CD14-positive monocyte (primary cell): Measurements from ENCODE around the gene PRRC2A. TPM values are rescaled to one million over a fixed set of nuclear protein-coding genes. Genes with fewer than 3 reads are reported as not detected.
A peak's percentile ranks its signal among the peaks of the same experiment; 100 is the strongest.

Experiments used
- DNase-seq, 3 donors: peaks; one replicate each; pipeline ENCODE4 v3.0.0-alpha.2; 2011 to 2022
- H2AFZ ChIP-seq: 2 replicates; pipeline ENCODE4 v1.6.0; 2012; ENCODE audit warnings: mild to moderate bottlenecking, low read depth, low read length, inconsistent platforms; ENCODE audit not compliant: insufficient read depth, poor library complexity, severe bottlenecking
- H3K27ac ChIP-seq, 2 donors: 1 replicate in 1 of 2; 2 replicates in 1 of 2; pipeline ENCODE4 v1.5.1; 2012 to 2013; ENCODE audit warnings: low read length in 2 of 2, control low read depth in 1 of 2, inconsistent platforms in 1 of 2, low read depth in 1 of 2, mild to moderate bottlenecking in 1 of 2
- H3K27me3 ChIP-seq, 2 donors: one replicate each; pipeline versions ENCODE4 v1.6.0 to v1.6.1; 2011 to 2013; ENCODE audit warnings: low read length in 2 of 2; ENCODE audit not compliant: control insufficient read depth in 2 of 2, insufficient read depth in 2 of 2
- H3K36me3 ChIP-seq, 2 donors: replicated peaks in 1 of 2; 1 replicate in 1 of 2; 2 replicates in 1 of 2; pipeline versions ENCODE4 v1.5.1 to v1.6.1; 2012 to 2013; ENCODE audit warnings: low read length in 2 of 2, control low read depth in 1 of 2, inconsistent platforms in 1 of 2, mild to moderate bottlenecking in 1 of 2; ENCODE audit not compliant: insufficient read depth in 2 of 2, control insufficient read depth in 1 of 2
- H3K4me1 ChIP-seq, 2 donors: 1 replicate in 1 of 2; 2 replicates in 1 of 2; pipeline versions ENCODE4 v1.5.1 to v1.6.1; 2012 to 2013; ENCODE audit warnings: low read length in 2 of 2, control low read depth in 1 of 2, inconsistent platforms in 1 of 2, mild to moderate bottlenecking in 1 of 2, moderate library complexity in 1 of 2; ENCODE audit not compliant: insufficient read depth in 2 of 2, control insufficient read depth in 1 of 2
- H3K4me2 ChIP-seq: replicated peaks from 2 replicates; pipeline ENCODE3; 2012; ENCODE audit warnings: low read length, moderate library complexity, mild to moderate bottlenecking; ENCODE audit not compliant: poor library complexity, severe bottlenecking; ENCODE audit errors: extremely low read depth
- H3K4me3 ChIP-seq, 3 experiments: fragments of 200-600 bp in 1 of 3; sonication (generic) in 1 of 3; replicated peaks in 1 of 3; 1 replicate in 2 of 3; 2 replicates in 1 of 3; pipeline ENCODE4 v1.5.1; 2011 to 2013; ENCODE audit warnings: low read length in 3 of 3, mild to moderate bottlenecking in 3 of 3, control low read depth in 2 of 3, low read depth in 2 of 3, inconsistent platforms in 1 of 3, moderate library complexity in 1 of 3
- H3K79me2 ChIP-seq: 2 replicates; pipeline ENCODE4 v1.6.0; 2012; ENCODE audit warnings: mild to moderate bottlenecking, control low read depth, inconsistent platforms, low read length, moderate library complexity; ENCODE audit not compliant: insufficient read depth
- H3K9ac ChIP-seq: 2 replicates; pipeline ENCODE4 v1.6.0; 2017; ENCODE audit warnings: low read length, mild to moderate bottlenecking; ENCODE audit not compliant: insufficient read depth, poor library complexity, severe bottlenecking
- H3K9me3 ChIP-seq, 2 donors: replicated peaks in 1 of 2; 1 replicate in 1 of 2; 2 replicates in 1 of 2; pipeline versions ENCODE4 v1.5.1 to v1.6.1; 2012 to 2013; ENCODE audit warnings: low read length in 2 of 2, control low read depth in 1 of 2; ENCODE audit not compliant: control insufficient read depth in 1 of 2, insufficient read depth in 1 of 2
- H4K20me1 ChIP-seq: 2 replicates; pipeline ENCODE4 v1.6.0; 2012; ENCODE audit warnings: mild to moderate bottlenecking, low read length, control low read depth, moderate library complexity; ENCODE audit not compliant: insufficient read depth
- H3K27ac Mint-ChIP-seq, 7 donors: one replicate each; pipeline ENCODE4 v1.8.0; 2020; ENCODE audit warnings: mild to moderate bottlenecking in 7 of 7, mixed read lengths in 7 of 7, moderate library complexity in 6 of 7, inconsistent platforms in 2 of 7
- H3K27me3 Mint-ChIP-seq, 3 donors: one replicate each; pipeline ENCODE4 v1.8.0; 2021 to 2022; ENCODE audit warnings: low read depth in 3 of 3, mild to moderate bottlenecking in 3 of 3, mixed read lengths in 3 of 3, moderate library complexity in 3 of 3, inconsistent platforms in 1 of 3
- H3K36me3 Mint-ChIP-seq, 2 donors: one replicate each; pipeline ENCODE4 v1.8.0; 2020; ENCODE audit warnings: mixed read lengths in 2 of 2, inconsistent platforms in 1 of 2, mild to moderate bottlenecking in 1 of 2
- H3K4me1 Mint-ChIP-seq: one replicate; pipeline ENCODE4 v1.8.0; 2020; ENCODE audit warnings: mild to moderate bottlenecking, mixed read lengths
- H3K4me3 Mint-ChIP-seq, 2 donors: one replicate each; pipeline ENCODE4 v1.8.0; 2020; ENCODE audit warnings: mild to moderate bottlenecking in 2 of 2, mixed read lengths in 2 of 2, moderate library complexity in 1 of 2
- H3K9me3 Mint-ChIP-seq, 7 donors: one replicate each; pipeline ENCODE4 v1.8.0; 2020 to 2022; ENCODE audit warnings: mixed read lengths in 7 of 7, mild to moderate bottlenecking in 6 of 7, moderate library complexity in 6 of 7, inconsistent platforms in 2 of 7
- WGBS: methylation state at CpG from one replicate; pipeline ENCODE4 v1.1.5; 2013; ENCODE audit warnings: missing lambda C conversion rate; ENCODE audit not compliant: insufficient coverage; 5-methylcytosine and 5-hydroxymethylcytosine counted together
- intact Hi-C, 2 donors: fragments of 100-400 bp; cut with micrococcal nuclease; formaldehyde crosslinking; loops; one replicate each; pipeline versions ENCODE4 v1.15.0 to v1.15.1; 2023
- polyA plus RNA-seq, 3 donors: library from polyadenylated mRNA; depleted of rRNA in 1 of 3; unstranded in 2 of 3; stranded (reverse) in 1 of 3; fragments of 300-500 nt in 2 of 3; fragments of >200 nt in 1 of 3; fragmentation: Illumina TruSeq in 2 of 3; gene quantifications; 1 replicate in 2 of 3; 2 replicates in 1 of 3; pipeline ENCODE4 v1.2.3, GENCODE V29; 2012 to 2021
- TF ChIP-seq, protein P1 (sequence below): fragments of 200-600 bp; IDR thresholded peaks from one replicate; pipeline ENCODE4 v1.8.0; 2022; ENCODE audit warnings: antibody characterized with exemption, mild to moderate bottlenecking

Gene PRRC2A
- polyA plus RNA-seq, 3 donors: 1.2 to 76.7 (median 2.3) TPM

DNA sequence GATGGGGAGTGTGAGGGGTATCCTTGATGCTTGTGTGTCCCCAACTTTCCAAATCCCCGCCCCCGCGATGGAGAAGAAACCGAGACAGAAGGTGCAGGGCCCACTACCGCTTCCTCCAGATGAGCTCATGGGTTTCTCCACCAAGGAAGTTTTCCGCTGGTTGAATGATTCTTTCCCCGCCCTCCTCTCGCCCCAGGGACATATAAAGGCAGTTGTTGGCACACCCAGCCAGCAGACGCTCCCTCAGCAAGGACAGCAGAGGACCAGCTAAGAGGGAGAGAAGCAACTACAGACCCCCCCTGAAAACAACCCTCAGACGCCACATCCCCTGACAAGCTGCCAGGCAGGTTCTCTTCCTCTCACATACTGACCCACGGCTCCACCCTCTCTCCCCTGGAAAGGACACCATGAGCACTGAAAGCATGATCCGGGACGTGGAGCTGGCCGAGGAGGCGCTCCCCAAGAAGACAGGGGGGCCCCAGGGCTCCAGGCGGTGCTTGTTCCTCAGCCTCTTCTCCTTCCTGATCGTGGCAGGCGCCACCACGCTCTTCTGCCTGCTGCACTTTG is 45.1 kb upstream of the PRRC2A start, which contains the start of gene TNF:
TNF (plus strand) TSS at position 231 of the 567 bp plus-strand sequence; CDS start at position 408, 177 bp downstream.
- WGBS: 3% methylated on average over 16 of the region's 19 CpGs
- H3K79me2 ChIP-seq: peaks cover 32% of the 10 kb centered on the region
- H3K36me3 Mint-ChIP-seq: peaks cover 31 to 36% of the 10 kb centered on the region in 2 donors

DNA sequence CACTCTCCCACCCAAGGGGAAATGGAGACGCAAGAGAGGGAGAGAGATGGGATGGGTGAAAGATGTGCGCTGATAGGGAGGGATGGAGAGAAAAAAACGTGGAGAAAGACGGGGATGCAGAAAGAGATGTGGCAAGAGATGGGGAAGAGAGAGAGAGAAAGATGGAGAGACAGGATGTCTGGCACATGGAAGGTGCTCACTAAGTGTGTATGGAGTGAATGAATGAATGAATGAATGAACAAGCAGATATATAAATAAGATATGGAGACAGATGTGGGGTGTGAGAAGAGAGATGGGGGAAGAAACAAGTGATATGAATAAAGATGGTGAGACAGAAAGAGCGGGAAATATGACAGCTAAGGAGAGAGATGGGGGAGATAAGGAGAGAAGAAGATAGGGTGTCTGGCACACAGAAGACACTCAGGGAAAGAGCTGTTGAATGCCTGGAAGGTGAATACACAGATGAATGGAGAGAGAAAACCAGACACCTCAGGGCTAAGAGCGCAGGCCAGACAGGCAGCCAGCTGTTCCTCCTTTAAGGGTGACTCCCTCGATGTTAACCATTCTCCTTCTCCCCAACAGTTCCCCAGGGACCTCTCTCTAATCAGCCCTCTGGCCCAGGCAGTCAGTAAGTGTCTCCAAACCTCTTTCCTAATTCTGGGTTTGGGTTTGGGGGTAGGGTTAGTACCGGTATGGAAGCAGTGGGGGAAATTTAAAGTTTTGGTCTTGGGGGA is 44.4 kb upstream of the PRRC2A start:
- H3K27me3 Mint-ChIP-seq: peaks cover 1 to 7% (median 4%) of the 10 kb centered on the region in 3 donors
- Histone ChIP-seq H3K79me2 (peaks cover 39% of the 10 kb centered on the region), H3K27me3 (no peaks in the 10 kb centered on the region), H3K36me3 (peaks cover 18 to 25% of the 10 kb centered on the region in 2 donors), H3K4me2 (peak overlapping the region; percentile 98), H3K4me3 (peak overlapping the region; percentile 71 to 97 (median 90)), H3K9ac (peak overlapping the region; percentile 75), H3K9me3 (no peaks in the 10 kb centered on the region), H2AFZ (peak overlapping the region; percentile 63), H4K20me1 (peaks cover 39% of the 10 kb centered on the region), H3K27ac (peak overlapping the region; percentile 71 to 88), H3K4me1 (peaks cover 51 to 68% of the 10 kb centered on the region in 2 donors)
- intact Hi-C loops: no loop called here
- H3K27ac Mint-ChIP-seq: peak overlapping the region; percentile 91 to 98 (median 94)
- peaks cover 74% of the 10 kb centered on the region for H3K4me1 Mint-ChIP-seq
- TF ChIP-seq, protein P1, sequence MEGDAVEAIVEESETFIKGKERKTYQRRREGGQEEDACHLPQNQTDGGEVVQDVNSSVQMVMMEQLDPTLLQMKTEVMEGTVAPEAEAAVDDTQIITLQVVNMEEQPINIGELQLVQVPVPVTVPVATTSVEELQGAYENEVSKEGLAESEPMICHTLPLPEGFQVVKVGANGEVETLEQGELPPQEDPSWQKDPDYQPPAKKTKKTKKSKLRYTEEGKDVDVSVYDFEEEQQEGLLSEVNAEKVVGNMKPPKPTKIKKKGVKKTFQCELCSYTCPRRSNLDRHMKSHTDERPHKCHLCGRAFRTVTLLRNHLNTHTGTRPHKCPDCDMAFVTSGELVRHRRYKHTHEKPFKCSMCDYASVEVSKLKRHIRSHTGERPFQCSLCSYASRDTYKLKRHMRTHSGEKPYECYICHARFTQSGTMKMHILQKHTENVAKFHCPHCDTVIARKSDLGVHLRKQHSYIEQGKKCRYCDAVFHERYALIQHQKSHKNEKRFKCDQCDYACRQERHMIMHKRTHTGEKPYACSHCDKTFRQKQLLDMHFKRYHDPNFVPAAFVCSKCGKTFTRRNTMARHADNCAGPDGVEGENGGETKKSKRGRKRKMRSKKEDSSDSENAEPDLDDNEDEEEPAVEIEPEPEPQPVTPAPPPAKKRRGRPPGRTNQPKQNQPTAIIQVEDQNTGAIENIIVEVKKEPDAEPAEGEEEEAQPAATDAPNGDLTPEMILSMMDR: no peak
- DNase-seq: peak in 1 of 3 donors; percentile 17
- WGBS: 56% methylated on average over 4 of the region's 8 CpGs
- H3K4me3 Mint-ChIP-seq: peak overlapping the region; percentile 94 to 99
- peaks cover 31 to 36% of the 10 kb centered on the region in 2 donors for H3K36me3 Mint-ChIP-seq
- H3K9me3 Mint-ChIP-seq: peaks cover 0 to 3% (median 0%) of the 10 kb centered on the region in 7 donors

More for the DNA sequence above, 45.1 kb upstream of the PRRC2A start, which contains the start of gene TNF:
- H3K4me2 ChIP-seq: peak within 1 kb of the TSS; percentile 98
- Mint-ChIP-seq H3K27me3 (peaks cover 1 to 7% (median 3%) of the 10 kb centered on the region in 3 donors), H3K27ac (peak within 1 kb of the TSS; percentile 91 to 98 (median 94)), H3K9me3 (peaks cover 0 to 3% (median 0%) of the 10 kb centered on the region in 7 donors), H3K4me3 (peak within 1 kb of the TSS; percentile 94 to 99), H3K4me1 (peaks cover 71% of the 10 kb centered on the region)
- TF ChIP-seq, protein P1: no peak
- no peaks in the 10 kb centered on the region for H3K27me3 ChIP-seq
- H3K27ac ChIP-seq: peak within 1 kb of the TSS; percentile 71 to 88
- peaks cover 18 to 25% of the 10 kb centered on the region in 2 donors for H3K36me3 ChIP-seq
- peak; percentile 79 to 97 (median 82) for DNase-seq
- peak within 1 kb of the TSS; percentile 75 for H3K9ac ChIP-seq
- peaks cover 47 to 63% of the 10 kb centered on the region in 2 donors for H3K4me1 ChIP-seq
- peak within 1 kb of the TSS; percentile 71 to 97 (median 90) for H3K4me3 ChIP-seq
- peak within 1 kb of the TSS; percentile 63 for H2AFZ ChIP-seq
- peaks cover 39% of the 10 kb centered on the region for H4K20me1 ChIP-seq
- no peaks in the 10 kb centered on the region for H3K9me3 ChIP-seq
- intact Hi-C loops: no loop called here
